IMR-90 (cell line): ENCODE measurements around the gene KIAA0319L. TPM values are rescaled to one million over a fixed set of nuclear protein-coding genes. Genes with fewer than 3 reads are reported as not detected.
A peak's percentile ranks its signal among the peaks of the same experiment; 100 is the strongest.

Experiments used
- ATAC-seq: fragments of 200-7000 bp; cut with Tn5 transposase; 2 replicates; pipeline ENCODE4 v1.9.1; 2020; ENCODE audit warnings: low read depth, mild to moderate bottlenecking, moderate library complexity
- BruUV-seq: library from RNA; stranded (reverse); fragments of 400-500 nt; replicated peaks from 2 replicates; lab custom pipeline; 2021; lab: Mats Ljungman, UMichigan
- CTCF ChIA-PET: fragments of 300-600 bp; formaldehyde crosslinking; extraction: SDS; loops from one replicate; lab custom pipeline; 2021; ENCODE audit warnings: antibody characterized with exemption; lab: Yijun Ruan, JAX
- POLR2A ChIA-PET: fragments of 300-600 bp; sonication (Branson Sonifier 250); formaldehyde crosslinking; loops from one replicate; lab custom pipeline; 2022; ENCODE audit warnings: antibody characterized with exemption; ENCODE audit not compliant: unreplicated experiment; lab: Charles Lee
- DNase-seq: peaks from one replicate; pipeline ENCODE4 v3.0.0; 2013
- H2AFZ ChIP-seq: replicated peaks from 2 replicates; pipeline ENCODE3; 2013; ENCODE audit warnings: low read length, mild to moderate bottlenecking; ENCODE audit not compliant: poor library complexity
- H2AK5ac ChIP-seq: 2 replicates; pipeline ENCODE4 v1.6.1; 2013; ENCODE audit warnings: low read depth, low read length, inconsistent platforms
- H2AK9ac ChIP-seq: replicated peaks from 2 replicates; pipeline ENCODE3; 2013; ENCODE audit warnings: mild to moderate bottlenecking, low read depth, low read length, moderate library complexity; ENCODE audit not compliant: poor library complexity
- H2BK120ac ChIP-seq: 2 replicates; pipeline ENCODE4 v1.6.1; 2013; ENCODE audit warnings: low read depth, low read length, inconsistent platforms
- H2BK15ac ChIP-seq: 3 replicates; pipeline ENCODE4 v1.6.1; 2013; ENCODE audit warnings: low read depth, low read length, inconsistent platforms
- H2BK20ac ChIP-seq: 2 replicates; pipeline ENCODE4 v1.6.1; 2013; ENCODE audit warnings: low read depth, mild to moderate bottlenecking, inconsistent platforms, low read length, moderate library complexity
- H2BK5ac ChIP-seq: 2 replicates; pipeline ENCODE4 v1.6.1; 2013; ENCODE audit warnings: mild to moderate bottlenecking, low read depth, low read length, inconsistent platforms; ENCODE audit not compliant: poor library complexity, severe bottlenecking
- H3K14ac ChIP-seq: replicated peaks from 2 replicates; pipeline ENCODE4 v1.6.1; 2013; ENCODE audit warnings: low read depth, low read length, inconsistent platforms
- H3K18ac ChIP-seq: 2 replicates; pipeline ENCODE4 v1.6.1; 2013; ENCODE audit warnings: low read depth, low read length, control low read depth
- H3K23ac ChIP-seq: 2 replicates; pipeline ENCODE4 v1.6.1; 2013; ENCODE audit warnings: low read depth, low read length, inconsistent platforms
- H3K27ac ChIP-seq: 2 replicates; pipeline ENCODE4 v1.5.1; 2013; ENCODE audit warnings: mild to moderate bottlenecking, control low read depth, low read length; ENCODE audit not compliant: insufficient read depth
- H3K27me3 ChIP-seq: 2 replicates; pipeline ENCODE4 v1.6.1; 2013; ENCODE audit warnings: low read length; ENCODE audit not compliant: control insufficient read depth, insufficient read depth
- H3K36me3 ChIP-seq: 2 replicates; pipeline ENCODE4 v1.6.1; 2013; ENCODE audit warnings: low read length, mixed read lengths; ENCODE audit not compliant: control insufficient read depth, insufficient read depth
- H3K4ac ChIP-seq: 2 replicates; pipeline ENCODE4 v1.6.1; 2013; ENCODE audit warnings: low read depth, low read length, inconsistent platforms
- H3K4me1 ChIP-seq: 2 replicates; pipeline ENCODE4 v1.6.1; 2013; ENCODE audit warnings: low read length, mixed read lengths; ENCODE audit not compliant: control insufficient read depth, insufficient read depth
- H3K4me2 ChIP-seq: 2 replicates; pipeline ENCODE4 v1.6.1; 2013; ENCODE audit warnings: low read depth, mild to moderate bottlenecking, control low read depth, low read length, moderate library complexity
- H3K4me3 ChIP-seq: 2 replicates; pipeline ENCODE4 v1.5.1; 2013; ENCODE audit warnings: low read depth, mild to moderate bottlenecking, control low read depth, low read length, moderate library complexity; ENCODE audit not compliant: insufficient read depth
- H3K56ac ChIP-seq: 2 replicates; pipeline ENCODE4 v1.6.1; 2013; ENCODE audit warnings: low read length, inconsistent platforms; ENCODE audit not compliant: insufficient read depth; ENCODE audit errors: extremely low read depth
- H3K79me1 ChIP-seq, 2 experiments: 2 replicates each; pipeline ENCODE4 v1.6.1; 2013; ENCODE audit warnings: low read length in 2 of 2, inconsistent platforms in 1 of 2, low read depth in 1 of 2
- H3K9ac ChIP-seq: 2 replicates; pipeline ENCODE4 v1.6.1; 2013; ENCODE audit warnings: low read depth, low read length, control low read depth
- H3K9me1 ChIP-seq: 2 replicates; pipeline ENCODE4 v1.6.1; 2013; ENCODE audit warnings: low read length, inconsistent platforms; ENCODE audit not compliant: insufficient read depth
- H3K9me3 ChIP-seq: 2 replicates; pipeline ENCODE4 v1.6.1; 2013; ENCODE audit warnings: low read length; ENCODE audit not compliant: control insufficient read depth, insufficient read depth
- H4K20me1 ChIP-seq: 2 replicates; pipeline ENCODE4 v1.6.1; 2013; ENCODE audit warnings: low read length, inconsistent platforms; ENCODE audit not compliant: insufficient read depth
- H4K5ac ChIP-seq: 2 replicates; pipeline ENCODE4 v1.6.1; 2013; ENCODE audit warnings: mild to moderate bottlenecking, low read depth, low read length, control low read depth
- H4K8ac ChIP-seq, 2 experiments: 2 replicates each; pipeline ENCODE4 v1.6.1; 2013; ENCODE audit warnings: low read depth in 2 of 2, low read length in 2 of 2, control low read depth in 1 of 2, inconsistent platforms in 1 of 2
- H4K91ac ChIP-seq: 2 replicates; pipeline ENCODE4 v1.6.1; 2013; ENCODE audit warnings: low read depth, low read length, inconsistent platforms; ENCODE audit not compliant: insufficient read depth
- CTCF ChIP-seq: conservative IDR thresholded peaks from 2 replicates; pipeline ENCODE4 v1.5.1; 2012; ENCODE audit warnings: mild to moderate bottlenecking, low read depth, low read length, improper control_type of control experiment
- MAFK ChIP-seq: IDR thresholded peaks from 2 replicates; pipeline ENCODE4 v1.6.1; 2012; ENCODE audit warnings: low read depth, low read length, improper control_type of control experiment
- MAZ ChIP-seq: IDR thresholded peaks from 2 replicates; pipeline ENCODE4 v1.6.1; 2012; ENCODE audit warnings: low read depth, mild to moderate bottlenecking, low read length, improper control_type of control experiment, moderate library complexity, borderline replicate concordance
- NFE2L2 ChIP-seq: fragments of 150-350 bp; IDR thresholded peaks from 2 replicates; pipeline ENCODE4 v1.6.1; 2016; ENCODE audit warnings: low read depth, mild to moderate bottlenecking, low read length
- POLR2A ChIP-seq: IDR thresholded peaks from 2 replicates; pipeline ENCODE4 v1.6.1; 2012; ENCODE audit warnings: mild to moderate bottlenecking, low read depth, low read length
- RAD21 ChIP-seq: IDR thresholded peaks from 2 replicates; pipeline ENCODE4 v1.6.1; 2012; ENCODE audit warnings: low read length, improper control_type of control experiment
- SMC3 ChIP-seq: fragments of 150-350 bp; IDR thresholded peaks from 2 replicates; pipeline ENCODE4 v1.6.1; 2016; ENCODE audit warnings: low read depth, mild to moderate bottlenecking, antibody characterized with exemption, low read length, moderate library complexity
- WGBS, 2 experiments: methylation state at CpG; one replicate each; pipeline versions ENCODE4 v1.1.5 to v1.1.7; 2013; ENCODE audit warnings: missing lambda C conversion rate in 2 of 2; ENCODE audit not compliant: insufficient read length in 1 of 2; ENCODE audit errors: extremely low coverage in 2 of 2; 5-methylcytosine and 5-hydroxymethylcytosine counted together
- dilution Hi-C: fragments of 300-500 bp; cut with HindIII; formaldehyde crosslinking; loops from one replicate; pipeline ENCODE4 v1.14.3; 2018; ENCODE audit warnings: low sequenced_read_pairs; ENCODE audit not compliant: unreplicated experiment
- in situ Hi-C: fragments of 300-500 bp; cut with MboI; formaldehyde crosslinking; loops from 3 replicates; pipeline ENCODE4 v1.14.3; 2019; ENCODE audit warnings: low sequenced_read_pairs, inconsistent platforms, mixed read lengths
- intact Hi-C: fragments of 100-400 bp; cut with micrococcal nuclease; formaldehyde crosslinking; loops from 2 replicates; pipeline ENCODE4 v1.10.0; 2022
- polyA plus RNA-seq, 3 experiments: library from polyadenylated mRNA; depleted of rRNA; stranded (reverse); fragments of >200 nt; gene quantifications; 2 replicates each; pipeline ENCODE4 v1.2.3, GENCODE V29; 2012; ENCODE audit warnings: low replicate concordance in 1 of 3
- total RNA-seq: library from RNA; depleted of rRNA; stranded (reverse); fragments of >200 nt; gene quantifications from 2 replicates; pipeline ENCODE4 v1.2.3, GENCODE V29; 2012

Gene KIAA0319L
- total and polyA plus RNA-seq, 2 of the 4 experiments (the other 2 are of a cell fraction): 38.0 to 49.8 TPM

DNA sequence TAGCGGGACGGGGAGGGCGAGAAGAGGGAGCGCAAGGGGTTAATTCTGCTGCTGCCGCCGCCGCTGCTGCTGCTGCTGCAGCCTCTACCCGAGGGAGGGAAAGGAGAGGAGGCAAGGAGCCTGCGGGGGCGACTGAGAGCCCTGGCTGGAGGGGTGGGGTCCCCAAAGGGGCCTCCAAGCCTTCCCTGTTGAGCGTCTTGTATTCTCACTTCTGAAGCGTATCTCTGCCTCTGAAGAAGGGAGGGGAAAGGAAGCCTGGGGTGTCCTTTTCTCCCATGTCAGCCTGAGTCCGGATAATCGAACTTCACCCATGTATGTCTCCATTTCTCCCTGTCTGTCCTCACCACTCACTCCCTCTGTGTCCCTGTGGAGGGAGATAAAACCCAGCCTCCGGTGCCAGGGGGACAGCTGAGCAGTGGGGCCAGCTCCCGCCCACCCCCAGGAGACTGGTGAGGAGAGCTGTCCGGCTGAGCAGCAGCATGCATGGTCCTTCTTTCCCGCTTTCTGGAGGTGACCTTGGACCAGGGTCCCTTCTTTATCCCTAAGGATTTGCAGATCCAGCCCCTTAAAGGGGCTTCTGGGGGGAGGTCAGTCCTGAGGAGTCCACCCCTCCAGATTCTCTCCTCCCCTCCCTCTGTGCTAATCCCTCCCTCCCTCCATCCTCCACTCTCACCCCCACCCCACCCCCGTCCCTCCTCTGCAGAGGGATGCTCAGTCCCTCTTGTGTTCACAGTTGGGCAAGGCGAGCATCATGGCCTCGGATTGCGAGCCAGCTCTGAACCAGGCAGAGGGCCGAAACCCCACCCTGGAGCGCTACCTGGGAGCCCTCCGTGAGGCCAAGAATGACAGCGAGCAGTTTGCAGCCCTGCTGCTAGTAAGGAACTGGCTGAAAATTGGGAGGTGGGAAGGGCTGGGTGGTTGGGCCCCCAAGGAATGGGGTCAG is 1.4 kb upstream of the KIAA0319L start:
- intact Hi-C loops: loop anchor here (1.0 kb wide), 1 partner anchor 107 kb away; no protein-coding TSS in a partner anchor
- Histone ChIP-seq H2BK15ac (no peak overlapping the region), H3K4me1 (peaks cover 10% of the 10 kb centered on the region), H3K4me3 (peak overlapping the region; percentile 79), H3K79me1 (peaks cover 12 to 60% of the 10 kb centered on the region in 2 experiments), H2BK20ac (no peak overlapping the region), H3K27ac (no peak overlapping the region; the same call in 1 of the 2 replicates), H3K9ac (peak overlapping the region; percentile 93), H3K4ac (peak overlapping the region; percentile 95), H3K23ac (peak overlapping the region; percentile 64), H3K56ac (peak overlapping the region; percentile 57), H3K18ac (no peak overlapping the region), H3K4me2 (peak overlapping the region; percentile 96), H2AK9ac (peak overlapping the region; percentile 95), H4K5ac (no peak overlapping the region), H3K27me3 (no peaks in the 10 kb centered on the region), H2BK5ac (no peak overlapping the region), H4K8ac (peak overlapping the region; percentile 72 to 86; a peak in 2 of 4 replicates), H2AFZ (peak overlapping the region; percentile 100), H2BK120ac (no peak overlapping the region), H3K36me3 (peaks cover 23% of the 10 kb centered on the region), H2AK5ac (peak overlapping the region; percentile 99; the same call in 1 of the 2 replicates), H3K9me1 (peaks cover 6% of the 10 kb centered on the region), H4K20me1 (peaks cover 36% of the 10 kb centered on the region), H4K91ac (peak overlapping the region; percentile 25; the same call in 1 of the 2 replicates), H3K14ac (peak overlapping the region; percentile 97), H3K9me3 (no peaks in the 10 kb centered on the region)
- no TSS peak for BruUV-seq
- in situ Hi-C loops: no loop called here
- ATAC-seq: no peak
- POLR2A ChIA-PET: no interaction called here
- CTCF ChIA-PET: interaction anchor here (0.6 to 1.0 kb wide), 2 partner anchors 107 to 356 kb away, joined by 3 to 4 read pairs; no protein-coding TSS in a partner anchor
- TF ChIP-seq MAZ (peak; percentile 23; the same call in 1 of the 2 replicates), CTCF (0 out of 2 replicates have a peak, but pooled peaks have one; percentile 10), MAFK (no peak), SMC3 (no peak), RAD21 (0 out of 2 replicates have a peak, but pooled peaks have one; percentile 8), POLR2A (no peak), NFE2L2 (no peak)
- 52% methylated on average over 6 of the region's 26 CpGs; no CpG with 5 or more reads in 1 of the 2 experiments for WGBS, 2 experiments
- DNase-seq: no peak
- dilution Hi-C loops: no loop called here
